HG03175 (cell line): Measurements from ENCODE around the gene SEMA4G.

ENCODE experiments used
- ATAC-seq: cut with Tn5 transposase; IDR thresholded peaks from one replicate; pipeline ENCODE4 v1.9.1; 2021; ENCODE audit warnings: mild to moderate bottlenecking, moderate library complexity; ENCODE audit not compliant: unreplicated experiment

Gene SEMA4G

DNA sequence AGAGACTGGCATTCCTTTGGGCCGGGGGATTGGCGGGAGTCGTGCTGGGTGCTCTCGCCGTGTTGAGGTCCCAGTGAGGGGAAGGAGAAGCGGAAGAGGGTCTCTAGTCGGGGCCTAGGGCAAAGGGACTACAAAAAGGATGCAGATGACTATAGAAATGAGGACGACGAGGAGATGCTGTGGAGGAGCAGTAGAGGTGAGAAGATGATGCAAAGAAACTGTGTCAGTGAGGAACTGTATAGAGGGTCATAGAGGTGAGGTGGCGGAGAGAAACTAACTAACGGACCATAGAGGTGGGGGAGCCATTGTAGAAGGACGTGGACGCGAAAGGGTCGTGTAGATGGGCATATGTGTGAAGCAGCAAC, 18.4 kb downstream of the SEMA4G start:
- peak; percentile 5 for ATAC-seq

DNA sequence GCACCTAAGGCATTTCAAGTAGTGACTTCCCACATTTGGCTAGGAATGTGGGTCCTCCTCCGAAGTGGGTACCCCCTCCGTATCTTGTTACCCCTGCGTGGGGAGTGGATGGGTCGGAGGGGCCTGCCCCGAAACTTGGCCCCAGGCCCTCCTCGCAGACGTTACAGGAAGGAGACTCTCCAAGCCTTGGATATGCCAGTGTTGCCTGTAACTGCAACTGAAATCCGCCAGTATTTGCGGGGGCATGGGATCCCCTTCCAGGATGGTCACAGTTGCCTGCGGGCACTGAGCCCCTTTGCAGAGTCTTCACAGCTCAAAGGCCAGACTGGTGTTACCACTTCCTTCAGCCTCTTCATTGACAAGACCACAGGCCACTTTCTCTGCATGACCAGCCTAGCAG, 18.9 kb downstream of the SEMA4G start:
- ATAC-seq, result no peak

DNA sequence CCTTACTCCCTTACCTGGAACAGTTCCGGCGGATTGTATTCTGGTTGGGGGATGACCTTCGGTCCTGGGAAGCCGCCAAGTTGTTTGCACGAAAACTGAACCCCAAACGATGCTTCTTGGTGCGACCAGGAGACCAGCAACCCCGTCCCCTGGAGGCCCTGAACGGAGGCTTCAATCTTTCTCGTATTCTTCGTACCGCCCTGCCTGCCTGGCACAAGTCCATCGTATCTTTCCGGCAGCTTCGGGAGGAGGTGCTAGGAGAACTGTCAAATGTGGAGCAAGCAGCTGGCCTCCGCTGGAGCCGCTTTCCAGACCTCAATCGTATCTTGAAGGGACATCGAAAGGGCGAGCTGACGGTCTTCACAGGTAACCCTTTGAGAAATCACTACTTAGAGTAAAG, 19.8 kb downstream of the SEMA4G start:
- ATAC-seq, result no peak

DNA sequence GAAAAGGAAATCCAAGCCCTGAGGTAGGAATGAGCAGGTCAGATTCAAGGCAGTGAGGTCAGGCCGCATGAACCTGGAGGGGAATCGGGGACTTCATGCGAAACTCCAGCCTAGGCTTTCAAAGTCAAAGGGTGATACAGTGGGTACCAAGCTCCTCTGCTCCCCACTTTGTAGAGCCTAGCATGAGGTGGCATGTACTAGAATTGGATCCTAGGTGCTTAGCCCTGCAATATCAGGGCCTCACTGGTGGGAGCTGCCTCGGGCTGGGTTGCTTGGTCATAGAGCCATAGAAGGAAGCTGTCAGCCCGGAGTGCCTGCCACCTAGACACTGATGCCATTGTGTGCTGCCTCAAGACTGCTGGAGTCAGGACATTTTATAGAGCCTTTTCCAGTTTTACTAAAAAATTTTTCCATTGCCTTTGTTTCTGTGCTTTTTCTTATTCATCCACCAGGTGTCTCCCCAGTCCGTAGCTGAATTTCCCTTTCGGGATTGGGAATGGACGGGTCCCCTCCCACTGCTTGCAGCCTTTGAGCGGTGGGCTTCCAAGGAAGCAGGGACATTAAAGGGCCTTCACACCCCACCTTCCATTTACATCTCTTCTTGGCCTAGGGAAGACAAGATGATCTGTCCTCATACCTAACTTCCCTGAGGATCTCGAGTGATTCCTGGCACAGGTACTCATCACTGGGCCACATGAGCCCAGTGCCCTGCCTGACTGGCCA, 24.8 kb downstream of the SEMA4G start:
- no peak for ATAC-seq

DNA sequence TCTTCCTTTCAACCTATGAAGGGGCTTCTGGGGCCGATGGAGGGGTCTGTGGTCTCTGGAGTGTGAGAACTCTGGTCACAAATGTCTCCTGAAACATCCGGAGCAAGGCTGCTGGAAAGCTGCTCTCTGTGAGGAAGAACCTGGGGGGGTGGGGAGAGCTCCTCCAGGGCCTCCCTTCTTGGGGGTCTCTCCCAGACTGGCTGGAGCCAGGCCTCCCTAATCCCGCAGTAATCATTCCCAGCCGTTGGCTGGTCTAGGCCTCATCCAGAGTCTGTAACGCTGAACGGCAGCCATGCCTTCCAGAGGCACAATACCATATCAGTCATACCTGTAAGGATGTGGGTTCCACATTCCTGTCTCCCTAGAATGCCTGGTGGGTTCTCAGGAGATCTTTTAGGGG, 25.9 kb downstream of the SEMA4G start:
- ATAC-seq, result no peak

DNA sequence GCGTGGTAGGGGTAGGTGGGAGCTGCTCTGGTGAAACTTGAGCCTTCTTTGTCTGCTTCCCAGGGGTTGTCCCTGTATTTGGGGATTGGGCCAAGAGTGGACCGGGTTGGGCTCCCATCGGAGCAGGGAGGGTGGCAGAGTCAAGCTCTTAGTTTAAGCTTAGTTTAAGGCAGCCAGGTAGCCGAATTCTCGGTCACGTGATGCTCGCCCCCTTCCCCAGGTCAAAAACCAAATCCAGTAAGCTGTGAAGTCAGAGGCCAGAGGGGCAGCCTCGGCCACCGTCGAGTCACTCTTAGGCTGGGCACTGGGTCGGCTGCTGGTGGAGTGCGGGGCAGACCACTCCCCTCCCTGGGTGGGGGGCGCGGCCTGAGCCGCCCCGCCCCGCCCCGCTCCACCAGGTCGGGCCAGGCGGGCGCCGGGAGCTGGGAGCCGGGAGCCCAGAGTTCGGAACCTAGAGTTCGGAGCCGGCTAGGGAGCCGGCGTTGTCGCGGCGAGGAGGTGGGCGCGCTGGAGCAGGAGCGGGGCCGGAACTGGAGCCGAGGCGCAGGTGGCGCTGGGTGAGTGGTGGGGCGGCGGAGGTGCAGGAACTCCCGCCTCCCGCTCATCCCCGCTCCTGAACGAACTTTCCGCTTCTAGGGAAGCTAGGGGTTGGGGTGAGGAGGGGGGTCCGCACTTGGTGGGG, 27.5 kb downstream of the SEMA4G start:
- no peak for ATAC-seq

DNA sequence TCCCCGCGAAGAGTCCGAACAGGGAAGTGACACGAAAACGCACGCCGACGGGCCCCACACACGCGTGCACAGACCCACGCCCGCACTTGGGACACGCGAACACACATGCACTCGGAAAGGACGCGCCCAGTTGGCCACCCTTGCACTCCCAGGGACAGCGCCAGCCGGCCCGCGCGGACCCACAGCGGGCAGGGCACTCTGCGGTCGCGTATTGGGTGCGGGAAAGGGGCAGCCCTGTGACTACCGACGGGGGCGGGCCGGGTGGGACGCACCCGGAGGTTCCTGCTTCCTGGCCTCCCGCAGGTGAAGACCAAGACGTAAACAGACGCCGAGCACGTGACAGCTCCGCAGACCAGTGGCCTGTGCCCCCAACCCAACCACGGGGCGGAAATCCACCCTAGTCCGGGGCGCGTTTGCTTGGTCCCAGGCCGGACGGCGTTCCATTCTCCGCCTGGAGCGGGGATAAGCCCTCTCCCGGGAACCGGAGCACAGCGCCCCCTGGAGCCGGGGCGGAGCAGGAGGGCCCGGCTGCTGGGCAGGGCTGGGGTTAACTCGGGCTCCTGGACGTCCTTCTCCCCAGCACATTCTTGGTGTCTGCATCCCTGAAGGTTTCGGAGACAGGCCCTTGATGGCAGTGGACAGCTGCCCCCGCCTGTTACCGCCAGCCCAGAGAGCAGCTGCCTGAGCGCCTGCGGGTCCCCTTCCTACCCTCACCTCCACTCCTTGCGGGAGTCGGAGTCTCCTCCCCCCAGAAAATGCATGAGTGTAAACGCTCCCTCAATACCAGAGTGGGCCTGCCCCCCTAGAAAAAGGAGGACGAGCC, 28.3 kb downstream of the SEMA4G start:
- peak; percentile 41 for ATAC-seq

DNA sequence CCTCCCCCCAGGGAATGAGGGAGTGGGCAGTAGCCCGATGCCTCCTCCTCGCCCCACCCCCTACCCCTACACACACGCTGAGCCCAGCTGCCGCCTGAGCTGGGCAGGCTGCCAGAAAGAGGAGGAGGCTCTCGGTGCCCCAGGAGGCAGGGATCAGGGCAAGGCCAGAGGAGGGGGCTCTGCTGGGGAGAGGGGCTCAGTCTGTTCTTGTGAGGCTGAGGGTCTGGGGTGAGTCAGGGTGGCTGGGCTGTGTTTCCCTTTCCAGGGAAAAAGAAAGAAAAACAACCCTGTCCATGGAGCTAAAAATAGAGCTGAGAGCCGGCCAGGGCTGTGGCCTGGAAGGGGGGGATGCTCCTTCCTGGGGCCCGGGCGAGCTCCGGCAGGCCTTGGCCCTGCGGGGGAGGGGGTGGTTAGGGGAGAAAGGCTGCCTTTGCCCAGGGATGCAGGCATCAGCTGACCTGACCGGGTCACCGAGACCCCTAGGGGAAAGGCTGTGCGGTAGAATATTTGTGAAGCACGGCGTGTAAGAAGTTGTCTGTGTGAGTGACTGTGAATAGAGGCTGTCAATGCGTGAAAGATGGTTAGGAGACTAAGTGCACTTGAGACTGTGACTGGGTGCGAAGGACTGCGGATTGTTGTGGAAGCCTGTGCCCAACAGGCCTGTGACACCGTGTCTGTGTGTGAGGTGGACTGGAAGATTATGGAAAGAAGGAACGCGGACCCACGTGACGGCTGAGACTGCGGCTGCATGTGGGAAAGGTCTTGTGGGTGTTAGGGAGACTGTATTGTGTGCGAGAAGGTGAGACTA, 29.1 kb downstream of the SEMA4G start:
- ATAC-seq, result peak; percentile 20

DNA sequence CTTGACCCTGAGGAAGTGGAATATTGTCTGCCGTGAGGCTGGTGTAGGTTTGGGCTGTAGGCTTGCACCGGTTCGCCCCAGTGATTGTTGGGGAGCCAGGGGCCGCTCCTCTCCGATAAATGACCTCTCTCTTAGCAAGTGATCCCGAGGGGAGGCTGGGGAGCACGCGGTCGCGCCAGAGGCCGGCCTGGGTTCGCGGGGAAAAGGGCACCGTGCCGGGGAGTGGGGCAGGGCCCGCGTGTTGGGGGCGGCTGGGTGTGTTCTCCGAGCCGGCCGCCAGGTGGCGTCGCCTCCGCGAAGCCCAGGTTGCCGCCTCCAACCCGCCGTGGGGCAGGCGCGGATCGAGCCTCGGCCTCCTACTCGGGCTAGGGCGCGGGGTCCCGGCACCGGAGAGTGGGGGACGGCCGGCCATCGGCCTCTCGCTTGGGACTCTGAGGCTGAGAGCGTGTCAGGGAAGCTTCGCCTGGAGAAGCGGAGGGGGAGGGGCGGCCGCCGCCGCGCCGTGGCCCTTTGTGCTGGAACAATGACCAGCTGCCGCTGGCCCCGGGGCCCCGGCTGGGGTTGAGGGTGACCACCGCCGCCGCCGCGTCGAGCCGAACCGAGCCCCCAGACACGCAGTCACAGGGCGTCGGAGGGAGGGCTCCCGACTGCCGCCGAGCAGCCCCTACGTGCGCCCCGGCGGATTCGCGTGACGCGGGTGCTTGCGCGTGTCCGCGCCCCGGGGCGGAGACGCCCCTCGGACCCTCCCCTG, 29.9 kb downstream of the SEMA4G start:
- peak; percentile 48 for ATAC-seq

DNA sequence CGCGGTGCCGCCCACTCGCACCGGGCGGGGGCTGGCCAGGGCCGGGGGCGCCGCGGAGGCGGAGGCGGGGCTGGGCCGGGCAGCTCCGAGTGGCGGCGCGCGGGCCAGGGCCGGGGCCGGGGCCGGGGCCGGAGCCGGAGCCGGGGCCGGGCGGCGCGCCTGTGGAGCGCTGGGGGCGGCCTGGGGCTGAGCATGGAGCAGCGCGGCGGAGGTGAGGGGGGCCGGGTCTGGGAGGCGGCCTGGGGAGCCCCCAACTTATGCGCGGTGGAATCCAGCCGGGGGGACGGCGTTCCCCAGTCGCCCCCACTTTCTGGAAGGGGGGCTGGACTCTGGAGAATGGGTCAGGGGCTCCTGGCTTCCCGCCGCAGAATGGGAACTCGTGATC, 30.4 kb downstream of the SEMA4G start, which contains the start of gene LZTS2:
Gene LZTS2 (plus strand): TSS at position 67 of the 385 bp plus-strand sequence. CDS start 2,731 bp downstream, outside the sequence.
- ATAC-seq, result peak; percentile 5

DNA sequence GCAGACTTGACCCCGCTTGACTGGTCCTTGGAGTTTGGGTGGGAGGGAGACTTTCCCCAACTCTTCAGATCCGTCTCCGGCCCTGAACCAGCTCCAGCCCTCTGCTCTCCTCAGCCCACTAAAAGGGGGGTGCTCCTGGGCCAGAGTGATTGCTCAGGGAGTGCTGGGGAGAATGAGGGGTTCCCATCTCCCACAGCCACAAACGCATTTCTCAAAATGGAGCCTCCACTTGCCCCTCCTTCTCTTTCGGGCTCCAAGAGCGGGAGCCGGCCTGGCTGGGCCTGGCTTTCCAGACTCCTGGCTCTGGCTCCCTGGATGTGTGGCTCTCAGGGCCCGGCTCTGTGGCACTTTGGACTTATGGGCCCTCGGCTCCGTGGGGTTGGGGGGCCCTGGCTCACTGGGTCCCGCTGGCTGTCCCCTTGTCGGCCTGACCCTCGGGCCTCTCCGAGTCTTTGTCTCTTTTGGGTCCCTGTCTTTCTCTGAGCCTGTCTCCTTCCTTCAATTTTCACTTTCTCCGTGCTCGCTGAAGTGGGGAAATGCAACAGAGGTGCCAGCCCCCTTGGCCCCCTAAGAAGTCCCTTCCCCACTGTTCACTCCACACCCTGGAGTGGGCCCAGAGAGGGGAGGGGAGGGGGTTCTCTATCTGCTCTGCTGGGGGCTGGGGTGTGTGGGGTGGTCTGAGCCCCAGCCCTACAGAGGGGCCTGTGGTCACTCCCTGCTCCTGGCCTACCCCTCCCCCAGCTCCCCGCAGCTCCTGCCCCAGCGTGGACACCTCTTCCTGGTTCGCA, 31.0 kb downstream of the SEMA4G start:
- ATAC-seq, result no peak

DNA sequence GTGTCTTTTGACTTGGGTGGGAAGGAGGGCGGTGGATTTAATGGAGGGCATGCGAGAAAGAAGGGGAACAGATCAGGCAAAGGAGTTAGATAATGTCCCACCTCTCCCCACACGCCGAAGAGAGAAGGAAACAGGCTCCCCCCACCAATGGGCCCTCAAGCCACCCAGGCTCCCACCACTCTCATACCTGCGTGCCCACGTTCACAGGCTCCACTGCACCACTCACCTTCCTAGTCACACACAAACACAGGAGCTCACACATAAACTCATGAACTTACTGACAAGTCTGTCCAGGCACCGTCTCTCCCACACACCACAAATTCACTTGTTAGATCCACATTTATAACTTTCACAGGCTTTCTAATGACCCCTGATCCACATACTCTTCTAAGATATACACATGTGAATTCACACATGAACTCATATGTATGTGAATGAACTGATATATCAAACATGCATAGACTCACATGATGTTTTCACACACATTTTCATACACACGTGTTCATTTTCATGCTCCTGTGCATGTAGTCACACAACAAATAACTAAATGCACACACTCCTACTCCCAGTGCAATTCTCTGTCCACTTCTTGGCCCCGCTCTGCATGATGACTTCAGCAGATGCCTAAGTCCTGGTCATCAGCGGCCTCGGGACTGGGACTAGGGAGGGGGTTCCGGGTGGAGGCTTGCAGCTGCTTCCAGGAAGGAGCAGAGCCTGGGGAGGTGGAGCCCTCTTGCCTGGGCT, 31.8 kb downstream of the SEMA4G start:
- ATAC-seq, result no peak

DNA sequence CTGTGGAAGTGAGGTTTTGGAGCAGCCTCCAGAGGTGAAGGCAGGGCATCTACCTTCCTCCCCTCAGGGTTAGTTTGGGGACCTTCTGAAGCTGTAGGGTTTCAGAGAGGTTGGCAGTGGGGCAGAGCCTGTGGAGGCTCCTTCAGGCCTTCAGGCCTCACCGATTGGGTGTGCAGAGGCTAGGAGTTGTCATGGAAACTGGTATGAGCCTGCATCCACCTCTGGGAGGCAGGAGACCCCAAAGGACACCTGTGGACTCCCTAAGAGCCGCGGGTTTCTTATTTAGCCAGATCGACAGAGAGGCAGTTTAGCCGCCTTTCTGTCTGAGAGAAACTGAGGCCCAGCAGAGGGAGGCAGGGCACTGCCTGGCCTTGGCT, 32.3 kb downstream of the SEMA4G start:
- no peak for ATAC-seq

DNA sequence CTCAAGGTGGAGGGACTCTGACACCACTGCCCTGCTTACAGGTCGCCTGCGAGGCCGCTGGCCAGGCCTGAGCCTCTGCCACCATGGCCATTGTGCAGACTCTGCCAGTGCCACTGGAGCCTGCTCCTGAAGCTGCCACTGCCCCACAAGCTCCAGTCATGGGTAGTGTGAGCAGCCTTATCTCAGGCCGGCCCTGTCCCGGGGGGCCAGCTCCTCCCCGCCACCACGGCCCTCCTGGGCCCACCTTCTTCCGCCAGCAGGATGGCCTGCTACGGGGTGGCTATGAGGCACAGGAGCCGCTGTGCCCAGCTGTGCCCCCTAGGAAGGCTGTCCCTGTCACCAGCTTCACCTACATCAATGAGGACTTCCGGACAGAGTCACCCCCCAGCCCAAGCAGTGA, 33.2 kb downstream of the SEMA4G start:
- ATAC-seq, result no peak

DNA sequence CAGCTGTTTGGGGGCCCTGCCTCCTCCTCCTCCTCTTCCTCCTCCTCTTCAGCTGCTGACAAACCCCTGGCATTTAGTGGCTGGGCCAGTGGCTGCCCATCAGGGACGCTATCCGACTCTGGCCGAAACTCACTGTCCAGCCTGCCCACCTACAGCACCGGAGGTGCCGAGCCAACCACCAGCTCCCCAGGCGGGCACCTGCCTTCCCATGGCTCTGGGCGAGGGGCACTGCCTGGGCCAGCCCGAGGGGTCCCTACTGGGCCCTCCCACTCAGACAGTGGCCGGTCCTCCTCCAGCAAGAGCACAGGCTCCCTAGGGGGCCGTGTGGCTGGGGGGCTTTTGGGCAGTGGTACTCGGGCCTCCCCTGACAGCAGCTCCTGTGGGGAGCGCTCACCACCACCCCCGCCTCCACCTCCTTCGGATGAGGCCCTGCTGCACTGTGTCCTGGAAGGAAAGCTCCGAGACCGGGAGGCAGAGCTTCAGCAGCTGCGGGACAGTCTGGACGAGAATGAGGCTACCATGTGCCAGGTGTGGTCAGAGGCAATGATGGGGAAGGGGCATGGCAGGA, 34.4 kb downstream of the SEMA4G start:
- no peak for ATAC-seq

DNA sequence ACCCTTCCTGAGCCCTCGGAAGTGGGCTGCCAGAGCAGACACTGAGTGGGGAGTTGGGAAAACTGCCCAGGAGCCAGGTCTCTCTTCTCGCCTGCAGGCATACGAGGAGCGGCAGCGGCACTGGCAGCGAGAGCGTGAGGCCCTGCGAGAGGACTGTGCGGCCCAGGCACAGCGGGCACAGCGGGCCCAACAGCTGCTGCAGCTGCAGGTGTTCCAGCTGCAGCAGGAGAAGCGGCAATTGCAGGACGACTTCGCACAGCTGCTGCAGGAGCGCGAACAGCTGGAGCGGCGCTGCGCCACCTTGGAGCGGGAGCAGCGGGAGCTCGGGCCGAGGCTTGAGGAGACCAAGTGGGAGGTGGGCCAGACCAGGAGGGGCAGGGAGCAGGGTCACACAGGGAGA, 36.1 kb downstream of the SEMA4G start:
- no peak for ATAC-seq

DNA sequence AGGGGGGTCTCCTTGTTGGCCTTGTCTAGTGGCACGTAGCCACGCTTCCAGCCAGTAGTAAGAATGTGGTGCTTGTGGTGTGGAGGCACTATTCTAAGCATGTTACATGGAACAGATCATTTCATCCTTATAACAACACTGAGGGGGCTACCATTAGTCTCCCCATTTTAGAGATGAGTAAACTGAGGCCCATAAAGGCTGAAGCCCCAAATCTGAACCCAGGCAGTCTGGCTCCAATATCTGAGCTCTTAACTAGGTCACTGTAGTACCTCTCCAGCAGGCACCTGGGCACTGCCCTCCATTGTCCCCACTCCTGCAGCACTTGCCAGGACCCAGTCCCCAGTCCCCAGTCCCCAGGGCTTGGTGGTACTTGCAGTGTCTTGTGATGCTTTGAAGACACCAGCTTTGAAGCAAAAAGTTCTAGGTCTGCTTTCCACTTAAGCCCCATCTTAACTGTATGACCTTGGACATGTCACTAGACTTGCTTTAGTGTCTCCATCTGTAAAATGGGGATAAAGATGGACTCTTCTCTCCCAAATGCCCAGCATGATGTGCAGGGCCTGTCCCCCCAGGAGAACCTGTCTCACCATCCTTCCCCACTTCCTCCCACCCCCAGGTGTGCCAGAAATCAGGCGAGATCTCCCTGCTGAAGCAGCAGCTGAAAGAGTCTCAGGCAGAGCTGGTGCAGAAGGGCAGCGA, 36.7 kb downstream of the SEMA4G start:
- no peak for ATAC-seq

DNA sequence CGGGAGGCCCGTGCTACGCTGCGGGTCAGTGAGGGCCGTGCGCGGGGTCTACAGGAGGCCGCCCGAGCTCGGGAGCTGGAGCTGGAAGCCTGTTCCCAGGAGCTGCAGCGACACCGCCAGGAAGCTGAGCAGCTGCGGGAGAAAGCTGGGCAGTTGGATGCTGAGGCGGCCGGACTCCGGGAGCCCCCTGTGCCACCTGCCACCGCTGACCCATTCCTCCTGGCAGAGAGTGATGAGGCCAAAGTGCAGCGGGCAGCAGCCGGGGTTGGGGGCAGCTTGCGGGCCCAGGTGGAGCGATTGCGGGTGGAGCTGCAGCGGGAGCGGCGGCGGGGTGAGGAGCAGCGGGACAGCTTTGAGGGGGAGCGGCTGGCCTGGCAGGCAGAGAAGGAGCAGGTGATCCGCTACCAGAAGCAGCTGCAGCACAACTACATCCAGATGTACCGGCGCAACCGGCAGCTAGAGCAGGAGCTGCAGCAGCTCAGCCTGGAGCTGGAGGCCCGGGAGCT, 37.3 kb downstream of the SEMA4G start:
- no peak for ATAC-seq
